ENCODE data around the gene SLIRP. TPM values are rescaled to one million over a fixed set of nuclear protein-coding genes. Genes with fewer than 3 reads are reported as not detected.
A peak's percentile ranks its signal among the peaks of the same experiment; 100 is the strongest.

The SLIRP gene
- total RNA-seq, 1 donor from 2014 or later = 519 TPM

DNA sequence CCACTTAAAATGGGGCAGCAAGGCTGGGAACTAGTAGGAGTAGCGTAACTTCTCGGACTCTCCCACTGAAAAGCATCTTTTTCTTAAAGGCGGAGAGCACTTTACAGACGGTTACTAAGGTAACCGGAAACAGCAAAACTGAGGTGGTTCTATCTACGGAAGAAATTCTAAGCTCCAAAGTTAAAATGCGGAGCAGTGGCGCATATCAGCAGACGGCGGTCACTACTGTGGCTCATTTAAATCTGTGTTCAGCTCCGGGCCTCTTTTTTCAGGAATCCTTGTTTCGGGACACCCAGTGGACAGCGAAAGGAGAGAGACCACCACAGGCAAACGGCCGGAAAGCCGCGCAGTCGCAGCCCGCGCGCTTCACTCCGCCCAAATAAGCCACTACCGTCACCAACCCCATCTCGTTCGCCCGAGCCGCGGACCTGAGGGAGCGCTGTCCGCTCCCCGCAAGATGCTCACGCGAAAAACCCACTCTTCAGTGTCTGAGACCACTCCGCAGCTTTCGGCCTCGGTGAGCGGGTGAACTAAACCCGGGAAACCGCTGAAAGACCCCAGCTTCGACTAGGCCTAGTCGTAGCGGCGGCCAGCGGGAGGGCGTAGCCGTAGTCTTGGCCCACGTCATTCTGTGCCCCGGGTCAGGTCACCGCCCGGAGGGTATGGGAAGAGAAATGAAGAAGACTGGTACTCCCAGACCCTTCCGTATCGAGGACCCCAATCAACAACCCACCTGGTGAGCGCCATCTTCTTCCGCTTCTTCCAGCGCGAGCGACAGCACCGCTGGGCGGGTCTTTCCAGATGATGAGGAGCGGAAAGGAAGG is 52.7 kb downstream of the SLIRP start, which contains the start of gene SNW1:
Gene SNW1 (minus strand): TSS at position 776 of the 824 bp plus-strand sequence. CDS start 29 bp downstream, at position 747.
- no peaks in the 10 kb centered on the region for H3K27me3 ChIP-seq
- no peaks in the 10 kb centered on the region for H3K36me3 ChIP-seq
- H2AFZ ChIP-seq (replicated peaks) = peak within 1 kb of the TSS; percentile 90
- Mint-ChIP-seq H3K9me3 (no peaks in the 10 kb centered on the region), H3K4me3 (peak within 1 kb of the TSS; percentile 95), H3K4me1 (peaks cover 38% of the 10 kb centered on the region), H3K36me3 (peaks cover 21% of the 10 kb centered on the region), H3K27me3 (ENCODE audit: insufficient read depth, low read depth) (peaks cover 6% of the 10 kb centered on the region), H3K27ac (peak within 1 kb of the TSS; percentile 87)
- peaks cover 9% of the 10 kb centered on the region for H3F3A ChIP-seq (ENCODE audit: low read depth)
- peak; percentile 97 for DNase-seq (ENCODE audit: low spot score)
- peak within 1 kb of the TSS; percentile 80 for H3K4me2 ChIP-seq
- peak within 1 kb of the TSS; percentile 80 for H3K27ac ChIP-seq
- H4K20me1 ChIP-seq (ENCODE audit: low read depth) = peaks cover 22% of the 10 kb centered on the region
- TF ChIP-seq, protein P1, sequence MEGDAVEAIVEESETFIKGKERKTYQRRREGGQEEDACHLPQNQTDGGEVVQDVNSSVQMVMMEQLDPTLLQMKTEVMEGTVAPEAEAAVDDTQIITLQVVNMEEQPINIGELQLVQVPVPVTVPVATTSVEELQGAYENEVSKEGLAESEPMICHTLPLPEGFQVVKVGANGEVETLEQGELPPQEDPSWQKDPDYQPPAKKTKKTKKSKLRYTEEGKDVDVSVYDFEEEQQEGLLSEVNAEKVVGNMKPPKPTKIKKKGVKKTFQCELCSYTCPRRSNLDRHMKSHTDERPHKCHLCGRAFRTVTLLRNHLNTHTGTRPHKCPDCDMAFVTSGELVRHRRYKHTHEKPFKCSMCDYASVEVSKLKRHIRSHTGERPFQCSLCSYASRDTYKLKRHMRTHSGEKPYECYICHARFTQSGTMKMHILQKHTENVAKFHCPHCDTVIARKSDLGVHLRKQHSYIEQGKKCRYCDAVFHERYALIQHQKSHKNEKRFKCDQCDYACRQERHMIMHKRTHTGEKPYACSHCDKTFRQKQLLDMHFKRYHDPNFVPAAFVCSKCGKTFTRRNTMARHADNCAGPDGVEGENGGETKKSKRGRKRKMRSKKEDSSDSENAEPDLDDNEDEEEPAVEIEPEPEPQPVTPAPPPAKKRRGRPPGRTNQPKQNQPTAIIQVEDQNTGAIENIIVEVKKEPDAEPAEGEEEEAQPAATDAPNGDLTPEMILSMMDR (IDR thresholded peaks at IDR 0.05) = peak; percentile 11
- TF ChIP-seq EZH2 (IDR thresholded peaks at IDR 0.05) = no peak
- no peaks in the 10 kb centered on the region for H3K9me3 ChIP-seq (ENCODE audit: low read depth)
- peak within 1 kb of the TSS; percentile 92 for H3K4me3 ChIP-seq
- H3K4me1 ChIP-seq = peaks cover 18% of the 10 kb centered on the region
- H3K79me2 ChIP-seq (ENCODE audit: low read depth) = peaks cover 53% of the 10 kb centered on the region
- peak within 1 kb of the TSS; percentile 88 for H3K9ac ChIP-seq

DNA sequence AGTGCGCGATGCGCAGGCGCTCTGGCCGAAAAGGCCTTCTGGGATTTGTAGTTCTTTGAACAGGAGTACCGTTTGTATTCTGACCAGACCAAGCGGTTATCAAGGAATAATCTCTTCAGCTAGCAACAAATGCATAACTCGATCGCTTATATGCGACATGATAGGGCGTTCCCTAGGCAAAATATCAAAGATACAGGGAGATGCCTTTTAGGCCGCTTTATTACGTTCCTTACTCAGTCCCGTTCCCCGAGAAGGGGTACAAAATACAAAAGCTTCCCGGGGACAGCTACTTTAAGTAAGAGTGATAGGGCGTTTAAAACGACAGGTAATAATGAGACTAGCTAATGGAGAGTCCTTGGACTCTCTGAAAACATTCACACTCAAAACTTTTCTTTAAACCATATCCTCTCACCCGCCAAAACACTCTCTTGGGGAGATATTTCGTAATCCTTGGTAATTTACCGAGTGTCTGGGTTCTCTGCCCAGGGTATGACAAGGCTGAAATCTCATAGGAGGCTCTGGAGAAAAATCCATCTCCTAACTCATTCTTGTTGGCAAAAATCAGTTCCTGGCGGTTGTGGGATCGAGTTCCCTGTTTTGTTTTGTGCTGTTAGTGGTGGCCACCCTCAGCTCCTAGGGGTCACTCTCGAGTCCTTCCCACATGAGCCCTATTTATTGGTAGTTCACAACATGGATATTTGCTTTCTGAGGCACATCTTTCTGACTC is 53.5 kb downstream of the SLIRP start:
- Histone ChIP-seq H3F3A (ENCODE audit: low read depth) (peaks cover 9% of the 10 kb centered on the region), H4K20me1 (ENCODE audit: low read depth) (peaks cover 22% of the 10 kb centered on the region), H3K4me2 (peak overlapping the region; percentile 80), H3K27ac (no peak overlapping the region), H3K79me2 (ENCODE audit: low read depth) (peaks cover 45% of the 10 kb centered on the region), H3K9me3 (ENCODE audit: low read depth) (no peaks in the 10 kb centered on the region), H3K9ac (no peak overlapping the region), H3K4me1 (peaks cover 18% of the 10 kb centered on the region), H3K27me3 (no peaks in the 10 kb centered on the region), H3K36me3 (no peaks in the 10 kb centered on the region), H2AFZ (replicated peaks) (peak overlapping the region; percentile 90), H3K4me3 (peak overlapping the region; percentile 92)
- Mint-ChIP-seq H3K4me3 (peak overlapping the region; percentile 95), H3K27me3 (ENCODE audit: insufficient read depth, low read depth) (peaks cover 4% of the 10 kb centered on the region), H3K4me1 (peaks cover 38% of the 10 kb centered on the region), H3K36me3 (peaks cover 16% of the 10 kb centered on the region), H3K9me3 (no peaks in the 10 kb centered on the region), H3K27ac (peak overlapping the region; percentile 87)
- TF ChIP-seq, protein P1 (IDR thresholded peaks at IDR 0.05) = peak; percentile 57
- TF ChIP-seq EZH2phosphoT487 (IDR thresholded peaks at IDR 0.05) (no peak), EZH2 (IDR thresholded peaks at IDR 0.05) (no peak)
- DNase-seq (ENCODE audit: low spot score) = peak; percentile 57

DNA sequence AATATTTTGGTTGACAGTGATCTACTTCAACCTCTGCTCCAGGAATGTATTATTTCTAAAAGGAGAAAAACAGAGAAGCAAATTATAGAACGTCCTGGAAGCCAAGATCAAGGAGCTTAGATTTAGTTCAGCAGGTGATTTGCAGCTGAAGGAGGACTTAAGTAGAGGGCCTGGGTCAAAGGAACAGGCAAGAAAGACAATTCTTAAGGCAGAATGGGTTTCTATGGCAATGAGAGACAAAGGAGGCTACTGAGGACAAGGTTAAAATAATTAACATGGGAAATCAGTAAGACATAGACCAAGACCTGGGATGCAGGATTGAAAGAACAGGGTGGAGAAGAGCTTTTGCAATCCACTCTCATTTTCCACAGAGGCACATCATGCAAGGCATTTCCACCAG is 55.4 kb downstream of the SLIRP start:
- DNase-seq (ENCODE audit: low spot score) = peak; percentile 33
- no peaks in the 10 kb centered on the region for H3K9me3 ChIP-seq (ENCODE audit: low read depth)
- peaks cover 21% of the 10 kb centered on the region for H4K20me1 ChIP-seq (ENCODE audit: low read depth)
- no peaks in the 10 kb centered on the region for H3K9me3 Mint-ChIP-seq
- H3K9ac ChIP-seq = no peak overlapping the region
- peak overlapping the region; percentile 65 for H3K4me3 Mint-ChIP-seq
- peaks cover 9% of the 10 kb centered on the region for H3F3A ChIP-seq (ENCODE audit: low read depth)
- H3K4me1 Mint-ChIP-seq = peaks cover 37% of the 10 kb centered on the region
- no peak overlapping the region for H3K4me2 ChIP-seq
- H3K4me3 ChIP-seq = no peak overlapping the region
- peak overlapping the region; percentile 87 for H3K27ac Mint-ChIP-seq
- TF ChIP-seq EZH2phosphoT487 (IDR thresholded peaks at IDR 0.05) = no peak
- no peak for TF ChIP-seq EZH2 (IDR thresholded peaks at IDR 0.05)
- TF ChIP-seq, protein P1 (IDR thresholded peaks at IDR 0.05) = no peak
- no peak overlapping the region for H2AFZ ChIP-seq (replicated peaks)
- no peak overlapping the region for H3K27ac ChIP-seq
- no peaks in the 10 kb centered on the region for H3K27me3 ChIP-seq
- peaks cover 8% of the 10 kb centered on the region for H3K36me3 Mint-ChIP-seq
- peaks cover 4% of the 10 kb centered on the region for H3K27me3 Mint-ChIP-seq (ENCODE audit: insufficient read depth, low read depth)
- H3K79me2 ChIP-seq (ENCODE audit: low read depth) = peaks cover 25% of the 10 kb centered on the region
- peaks cover 18% of the 10 kb centered on the region for H3K4me1 ChIP-seq
- no peaks in the 10 kb centered on the region for H3K36me3 ChIP-seq
